GM12878 (cell line): Measurements from ENCODE around the gene NHSL2. TPM values are rescaled to one million over a fixed set of nuclear protein-coding genes. Genes with fewer than 3 reads are reported as not detected.

Source experiments
- ATAC-seq: fragments of 200-7000 bp; cut with Tn5 transposase; 3 replicates; pipeline ENCODE4 v1.9.1; 2020; ENCODE audit warnings: mild to moderate bottlenecking, moderate library complexity
- BruUV-seq: library from RNA; stranded (reverse); fragments of 400-500 nt; replicated peaks from 2 replicates; lab custom pipeline; 2021; lab: Mats Ljungman, UMichigan
- CTCF ChIA-PET: fragments of 300-600 bp; sonication (Branson Sonifier 250); formaldehyde crosslinking; extraction: SDS; loops from one replicate; lab custom pipeline; 2021; ENCODE audit warnings: inconsistent platforms; lab: Yijun Ruan, JAX
- POLR2A ChIA-PET: fragments of 350-600 bp; formaldehyde crosslinking; extraction: SDS; loops from one replicate; lab custom pipeline; 2021; ENCODE audit warnings: inconsistent platforms; lab: Charles Lee
- RAD21 ChIA-PET: fragments of 300-600 bp; sonication (Branson Sonifier 250); formaldehyde crosslinking; loops from one replicate; lab custom pipeline; 2023; ENCODE audit warnings: antibody characterized with exemption; ENCODE audit not compliant: unreplicated experiment; lab: Charles Lee
- SMC1A ChIA-PET: fragments of 300-600 bp; sonication (Branson Sonifier 250); formaldehyde crosslinking; loops from one replicate; lab custom pipeline; 2023; ENCODE audit not compliant: unreplicated experiment, uncharacterized antibody; lab: Charles Lee
- DNase-seq: peaks from one replicate; pipeline ENCODE4 v3.0.0-alpha.2; 2011; ENCODE audit warnings: low read depth, low spot score
- FAIRE-seq: peaks from 3 replicates; lab custom pipeline; 2011; peaks lifted over from hg19 to GRCh38; lab: Jason Lieb, UNC
- H2AFZ ChIP-seq: 2 replicates; pipeline ENCODE4 v1.6.0; 2011; ENCODE audit warnings: low read depth, low read length, control low read depth; ENCODE audit not compliant: control insufficient read depth
- H3K27ac ChIP-seq: 2 replicates; pipeline ENCODE4 v1.5.1; 2011; ENCODE audit warnings: control low read depth; ENCODE audit not compliant: control insufficient read depth, insufficient read depth
- H3K27me3 ChIP-seq, 2 experiments: replicated peaks in 1 of 2; 2 replicates each; pipeline versions ENCODE4 v1.6.0 to v1.6.1; 2011; ENCODE audit warnings: low read length in 1 of 2; ENCODE audit not compliant: control insufficient read depth in 2 of 2, insufficient read depth in 2 of 2
- H3K36me3 ChIP-seq, 2 experiments: 2 replicates each; pipeline ENCODE4 v1.5.1; 2011; ENCODE audit warnings: low read length in 1 of 2; ENCODE audit not compliant: control insufficient read depth in 2 of 2, insufficient read depth in 2 of 2
- H3K4me1 ChIP-seq: 2 replicates; pipeline ENCODE4 v1.6.1; 2011; ENCODE audit warnings: mild to moderate bottlenecking, low read length, moderate library complexity, mixed read lengths; ENCODE audit not compliant: control insufficient read depth, insufficient read depth
- H3K4me2 ChIP-seq: 2 replicates; pipeline ENCODE4 v1.6.0; 2011; ENCODE audit warnings: control low read depth; ENCODE audit not compliant: control insufficient read depth, insufficient read depth
- H3K4me3 ChIP-seq: fragments of 200-600 bp; sonication (generic); 2 replicates; pipeline ENCODE4 v1.5.1; 2016
- H3K79me2 ChIP-seq: 2 replicates; pipeline ENCODE4 v1.6.0; 2011; ENCODE audit warnings: low read length; ENCODE audit not compliant: control insufficient read depth, insufficient read depth
- H3K9ac ChIP-seq: 2 replicates; pipeline ENCODE4 v1.8.0; 2011; ENCODE audit warnings: low read length, control low read depth, mixed read lengths; ENCODE audit not compliant: control insufficient read depth, insufficient read depth
- H3K9me3 ChIP-seq: replicated peaks from 3 replicates; pipeline ENCODE4 v1.5.1; 2011; ENCODE audit warnings: mild to moderate bottlenecking, low read length; ENCODE audit not compliant: control insufficient read depth, insufficient read depth
- H4K20me1 ChIP-seq: 2 replicates; pipeline ENCODE4 v1.6.0; 2011; ENCODE audit not compliant: control insufficient read depth, insufficient read depth
- IKZF1 ChIP-seq: fragments of 450-650 bp; conservative IDR thresholded peaks from 2 replicates; pipeline ENCODE4 v1.6.1; 2017; ENCODE audit warnings: antibody characterized with exemption, mild to moderate bottlenecking
- JUND ChIP-seq: IDR thresholded peaks from 2 replicates; pipeline ENCODE4 v1.6.1; 2012; ENCODE audit warnings: low read depth, mild to moderate bottlenecking, low read length, improper control_type of control experiment, moderate library complexity
- KAT2A ChIP-seq: conservative IDR thresholded peaks from 2 replicates; pipeline ENCODE4 v1.6.1; 2011; ENCODE audit warnings: low read depth, low read length; ENCODE audit not compliant: control insufficient read depth
- MXI1 ChIP-seq: fragments of 150-350 bp; IDR thresholded peaks from 2 replicates; pipeline ENCODE4 v1.6.1; 2011; ENCODE audit warnings: low read depth, mild to moderate bottlenecking, inconsistent platforms, low read length, improper control_type of control experiment
- NFYB ChIP-seq: IDR thresholded peaks from 2 replicates; pipeline ENCODE4 v1.6.1; 2011; ENCODE audit warnings: low read depth, mild to moderate bottlenecking, low read length, improper control_type of control experiment, moderate library complexity; ENCODE audit not compliant: insufficient read depth
- POLR2AphosphoS2 ChIP-seq: IDR thresholded peaks from 2 replicates; pipeline ENCODE4 v1.6.1; 2011; ENCODE audit warnings: low read depth, mild to moderate bottlenecking, low read length, improper control_type of control experiment, moderate library complexity
- RB1 ChIP-seq: fragments of 450-650 bp; formaldehyde crosslinking; IDR thresholded peaks from 2 replicates; pipeline ENCODE4 v1.6.1; 2017; ENCODE audit warnings: mild to moderate bottlenecking, borderline replicate concordance
- SREBF1 ChIP-seq: IDR thresholded peaks from 2 replicates; pipeline ENCODE4 v1.6.1; 2012; ENCODE audit warnings: mild to moderate bottlenecking, low read length
- WGBS: methylation state at CpG from one replicate; pipeline ENCODE4 v1.1.6; 2016; ENCODE audit warnings: low lambda C conversion rate; ENCODE audit not compliant: insufficient replicate concordance, insufficient coverage; ENCODE audit errors: missing lambda C conversion rate; 5-methylcytosine and 5-hydroxymethylcytosine counted together
- in situ Hi-C: fragments of 300-500 bp; cut with MboI; formaldehyde crosslinking; loops from 9 replicates; pipeline ENCODE4 v1.14.3; 2018; ENCODE audit warnings: mixed read lengths
- intact Hi-C: fragments of 100-400 bp; cut with micrococcal nuclease; formaldehyde crosslinking; loops from one replicate; pipeline ENCODE4 v1.14.2; 2022; ENCODE audit not compliant: unreplicated experiment
- polyA plus RNA-seq, 11 experiments: library from polyadenylated mRNA; depleted of rRNA in 4 of 11; unstranded in 6 of 11; stranded (reverse) in 5 of 11; fragments of >200 nt; fragmentation: Nextera tagmentation in 4 of 11; fragmentation: Illumina TruSeq in 1 of 11; extraction: Ambion mirVana in 4 of 11; extraction: Trizol in 1 of 11; gene quantifications; 1 replicate in 1 of 11; 2 replicates in 10 of 11; pipeline versions ENCODE4 v1.2.1 to v1.2.3, GENCODE V29; 2011 to 2016; ENCODE audit warnings: inconsistent platforms in 2 of 11, missing spikeins in 2 of 11, low read depth in 1 of 11
- total RNA-seq, 4 experiments: library from RNA; depleted of rRNA in 3 of 4; stranded (reverse); fragments of >200 nt in 3 of 4; fragmentation: Illumina TruSeq in 1 of 4; extraction: Trizol in 1 of 4; gene quantifications; 2 replicates each; pipeline versions ENCODE4 v1.2.1 to v1.2.3, GENCODE V29; 2013 to 2021
- TF ChIP-seq, protein P1 (sequence below): IDR thresholded peaks from 2 replicates; pipeline ENCODE4 v1.6.1; 2011; ENCODE audit warnings: borderline replicate concordance, low read depth, mild to moderate bottlenecking, moderate library complexity, mixed read lengths, low read length; ENCODE audit not compliant: insufficient read depth; ENCODE audit errors: extremely low read length

NHSL2 gene
- total and polyA plus RNA-seq, 10 of the 15 experiments (the other 5 are each of a cell fraction or from before 2014, with no cell fraction given): 0.05 to 0.53 (median 0.07) TPM; not detected in 2

DNA sequence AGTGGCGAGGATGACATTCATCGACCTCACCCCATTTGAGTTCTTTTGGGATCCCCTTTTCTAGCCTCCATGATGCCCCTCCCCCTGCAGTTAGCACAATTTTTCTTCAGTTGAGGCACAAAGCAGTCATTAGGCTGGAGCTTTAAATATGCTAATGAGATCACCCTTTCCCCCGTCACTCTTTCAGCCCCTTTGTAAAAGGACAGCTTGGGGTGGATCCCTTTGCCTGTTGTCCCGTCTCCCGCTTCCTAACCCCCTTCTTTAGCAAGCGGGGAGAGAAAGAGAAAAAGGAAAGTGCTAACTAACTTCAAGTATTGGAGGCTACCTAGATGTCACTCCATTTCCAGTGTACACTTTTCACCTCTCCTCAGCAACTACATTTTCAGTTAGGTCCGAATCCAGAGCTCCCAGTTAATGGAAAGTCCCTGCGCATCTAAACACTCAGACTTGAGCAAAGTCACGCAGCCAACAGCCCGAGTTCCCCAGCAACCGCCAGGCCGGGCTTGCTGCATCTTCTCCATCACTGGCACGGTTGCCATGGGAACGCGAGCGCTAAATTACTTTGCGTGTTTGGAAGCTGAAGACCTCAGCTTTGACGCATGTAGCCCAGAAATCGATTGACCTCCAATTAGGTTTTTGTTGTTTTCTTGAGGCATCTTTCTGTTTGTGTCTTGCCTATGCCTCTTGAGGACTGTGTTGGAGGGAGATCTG is 144.3 kb downstream of the NHSL2 start (continued):
- no peak for TF ChIP-seq POLR2AphosphoS2

GRCh38 chrX:72057331-72057730 is 146.7 kb downstream of the NHSL2 start:
- WGBS: 26% methylated on average over 4 of the region's 4 CpGs

More at GRCh38 chrX:72057331-72057730, 146.7 kb downstream of the NHSL2 start:
- DNase-seq (no peak), FAIRE-seq (no peak), ATAC-seq (no peak)
- no peak overlapping the region for H3K4me3 ChIP-seq
- H3K27ac ChIP-seq: no peak overlapping the region
- RAD21 ChIA-PET: no interaction called here
- no peak overlapping the region for H2AFZ ChIP-seq
- BruUV-seq: no TSS peak
- in situ Hi-C loops (no loop called here), intact Hi-C loops (no loop called here)
- SMC1A ChIA-PET: no interaction called here
- peaks cover 3 to 5% of the 10 kb centered on the region in 2 experiments; a peak in 2 of 4 replicates for H3K27me3 ChIP-seq
- H3K9ac ChIP-seq: no peak overlapping the region
- H4K20me1 ChIP-seq: no peaks in the 10 kb centered on the region
- CTCF ChIA-PET: no interaction called here
- no peaks in the 10 kb centered on the region for H3K36me3 ChIP-seq
- no peaks in the 10 kb centered on the region for H3K79me2 ChIP-seq
- TF ChIP-seq KAT2A (no peak), RB1 (no peak), MXI1 (no peak), NFYB (no peak), JUND (no peak), IKZF1 (no peak), SREBF1 (no peak)
- TF ChIP-seq, protein P1, sequence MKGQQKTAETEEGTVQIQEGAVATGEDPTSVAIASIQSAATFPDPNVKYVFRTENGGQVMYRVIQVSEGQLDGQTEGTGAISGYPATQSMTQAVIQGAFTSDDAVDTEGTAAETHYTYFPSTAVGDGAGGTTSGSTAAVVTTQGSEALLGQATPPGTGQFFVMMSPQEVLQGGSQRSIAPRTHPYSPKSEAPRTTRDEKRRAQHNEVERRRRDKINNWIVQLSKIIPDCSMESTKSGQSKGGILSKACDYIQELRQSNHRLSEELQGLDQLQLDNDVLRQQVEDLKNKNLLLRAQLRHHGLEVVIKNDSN: no peak
- POLR2A ChIA-PET: no interaction called here
- H3K4me2 ChIP-seq: no peak overlapping the region
- no peaks in the 10 kb centered on the region for H3K4me1 ChIP-seq
- H3K9me3 ChIP-seq: no peaks in the 10 kb centered on the region
